Muscle of back (tissue), 11 donors: ENCODE results near the gene ZBTB7B. TPM values are rescaled to one million over a fixed set of nuclear protein-coding genes. Genes with fewer than 3 reads are reported as not detected.
A peak's percentile ranks its signal among the peaks of the same experiment; 100 is the strongest.
"Not testable (repeated sequence)": the region's sequence is repeated elsewhere in the genome, so short reads cannot be mapped to it uniquely, and the experiment has no call there.

Source experiments
- DNase-seq, 3 donors: peaks; one replicate each; pipeline versions ENCODE4 v3.0.0 to v3.0.0-alpha.2; 2013
- polyA plus RNA-seq, 10 donors: library from polyadenylated mRNA; unstranded; fragments of 120-200 nt; gene quantifications; one replicate each; pipeline ENCODE4 v1.2.1, GENCODE V29; 2013; ENCODE audit not compliant: insufficient read length in 10 of 10

The ZBTB7B gene
- polyA plus RNA-seq, 10 donors = 6.2 to 13.1 (median 8.4) TPM

DNA sequence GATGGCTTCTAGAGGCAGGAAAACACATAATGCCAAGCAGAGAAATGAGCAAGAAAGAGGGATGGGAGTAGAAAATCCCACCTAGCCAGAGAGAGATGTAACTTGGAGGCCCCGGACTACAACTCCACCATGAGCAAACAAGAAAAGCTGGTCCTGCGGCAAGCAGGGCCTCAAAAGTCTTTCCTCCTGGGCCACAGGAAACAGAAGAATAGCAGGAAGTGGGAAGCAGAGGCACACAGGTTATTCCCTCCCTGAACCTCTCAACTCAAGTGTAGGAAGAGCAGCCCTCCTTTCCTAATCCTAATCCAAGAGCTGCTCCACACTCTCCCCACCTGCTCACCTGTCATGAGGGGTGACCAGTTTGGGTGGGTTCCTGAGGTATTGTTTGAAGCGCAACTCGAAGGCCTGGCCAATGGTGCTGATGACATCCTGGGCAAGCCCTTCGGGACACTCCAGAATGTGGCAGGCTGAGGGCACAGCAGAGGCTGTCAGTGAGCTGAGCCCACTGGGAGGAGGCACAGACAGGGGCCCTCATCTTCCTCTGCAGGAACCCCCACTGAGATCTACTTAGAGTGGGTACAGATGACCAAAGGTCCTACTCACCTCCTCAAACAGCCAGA is 35.2 kb upstream of the ZBTB7B start:
- no peak for DNase-seq

- no peak for DNase-seq
Observed at GRCh38 chr1:154968731-154969130, 33.9 kb upstream of the ZBTB7B start.

DNA sequence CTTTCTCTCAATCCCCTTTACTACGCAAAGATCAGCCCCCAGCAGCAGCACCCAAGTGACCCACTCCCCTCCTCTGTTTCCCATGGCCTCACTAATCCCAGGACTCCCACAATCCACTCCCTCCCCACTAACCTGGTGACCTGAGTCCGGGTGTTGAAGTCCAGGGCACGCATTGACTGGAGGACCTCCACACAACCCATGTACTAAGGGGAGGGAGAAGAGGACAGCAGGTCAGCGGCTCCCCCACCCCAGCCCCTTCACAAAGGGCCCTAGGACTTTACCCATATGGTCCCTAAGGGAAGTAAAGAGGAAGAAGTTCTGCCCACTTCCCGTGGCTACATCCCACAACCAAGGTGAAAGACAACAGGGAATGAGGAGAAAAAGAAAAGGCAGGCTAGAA is 33.4 kb upstream of the ZBTB7B start:
- no peak for DNase-seq

DNA sequence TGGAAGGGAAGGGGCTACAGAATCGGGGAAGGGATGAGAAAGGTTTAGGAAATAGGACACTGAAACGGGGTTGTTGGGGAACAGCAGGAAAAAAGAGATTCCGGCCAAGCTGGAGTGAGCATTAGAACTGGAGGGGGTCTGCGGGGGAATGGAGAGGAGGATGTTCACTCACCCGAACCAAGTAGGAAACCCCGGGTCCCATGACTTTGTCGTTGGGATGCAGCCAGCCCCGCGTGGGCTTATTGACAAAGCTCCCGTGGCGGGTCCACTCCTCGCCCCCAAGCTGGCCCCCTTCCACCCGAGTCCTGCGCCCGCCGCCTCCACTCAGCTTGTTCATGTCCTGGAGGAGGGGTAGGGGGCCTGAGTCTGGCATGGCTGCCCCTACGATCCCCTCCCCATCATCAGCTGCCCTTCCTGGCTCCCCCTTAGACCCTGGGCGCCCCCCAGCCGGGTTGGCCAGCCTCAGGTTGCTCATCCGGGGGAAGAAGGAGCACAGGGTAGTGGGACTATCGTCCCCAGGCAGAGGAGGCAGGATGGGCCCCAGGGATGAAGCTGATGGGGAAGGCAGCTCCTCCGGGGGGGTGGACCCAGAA is 32.6 kb upstream of the ZBTB7B start:
- peak in 1 of 3 donors; percentile 59 for DNase-seq

GRCh38 chr1:154970631-154971340 is 31.8 kb upstream of the ZBTB7B start, which contains the start of gene SHC1:
TSS of gene SHC1 (minus strand) at chr1:154970747. CDS start at chr1:154970526, 221 bp downstream.
- peak; percentile 96 to 99 (median 97) for DNase-seq

GRCh38 chr1:154971341-154971998 is 31.1 kb upstream of the ZBTB7B start:
- DNase-seq = no peak

- no peak for DNase-seq
Observed at GRCh38 chr1:154972213-154972516, 30.4 kb upstream of the ZBTB7B start.

- DNase-seq = peak in 2 of 3 donors; percentile 61 to 93
Observed at GRCh38 chr1:154972517-154973343, 29.9 kb upstream of the ZBTB7B start.

DNA sequence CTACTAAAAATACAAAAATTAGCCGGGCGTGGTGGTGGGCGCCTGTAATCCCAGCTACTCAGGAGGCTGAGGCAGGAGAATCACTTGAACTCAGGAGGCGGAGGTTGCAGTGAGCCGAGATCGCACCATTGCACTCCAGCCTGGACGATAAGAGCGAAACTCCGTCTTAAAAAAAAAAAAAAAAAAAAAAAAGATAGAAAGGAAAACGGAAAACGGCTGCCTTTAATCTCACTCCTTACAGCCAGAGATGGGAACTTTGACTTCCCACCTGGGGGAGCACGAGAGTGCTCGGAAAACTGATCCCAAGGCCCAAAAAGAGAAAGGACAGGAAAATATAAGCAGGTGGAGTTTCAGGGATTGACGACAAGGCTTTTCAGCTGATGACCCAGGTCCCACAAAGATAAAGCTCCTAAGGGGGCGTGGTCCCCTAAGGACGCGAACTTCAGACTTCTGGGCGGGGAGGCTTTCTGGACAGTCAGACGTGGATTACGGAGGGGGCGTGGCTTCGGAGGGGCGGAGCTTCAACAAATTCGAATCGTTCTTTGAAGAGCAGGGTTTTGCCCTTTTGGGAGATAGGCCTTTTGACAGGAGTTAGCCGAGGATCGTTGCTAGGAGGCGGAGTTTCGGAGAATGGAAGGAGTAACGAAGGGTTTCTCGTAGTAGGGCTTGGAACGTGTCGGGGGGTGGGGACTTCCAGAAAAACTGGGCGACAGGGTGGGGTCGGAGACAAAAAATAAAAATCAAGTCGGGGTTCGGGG is 29.1 kb upstream of the ZBTB7B start:
- DNase-seq = peak; percentile 94 to 97 (median 97)

- peak; percentile 99 to 100 (median 100) for DNase-seq
Observed at GRCh38 chr1:154974102-154974807, 28.3 kb upstream of the ZBTB7B start, which contains the start of gene CKS1B. TSS of gene CKS1B (plus strand) at chr1:154974681. CDS start at chr1:154974746, 65 bp downstream.

- DNase-seq = peak; percentile 97 to 100 (median 98)
Observed at GRCh38 chr1:154974808-154975408, 27.7 kb upstream of the ZBTB7B start.

DNA sequence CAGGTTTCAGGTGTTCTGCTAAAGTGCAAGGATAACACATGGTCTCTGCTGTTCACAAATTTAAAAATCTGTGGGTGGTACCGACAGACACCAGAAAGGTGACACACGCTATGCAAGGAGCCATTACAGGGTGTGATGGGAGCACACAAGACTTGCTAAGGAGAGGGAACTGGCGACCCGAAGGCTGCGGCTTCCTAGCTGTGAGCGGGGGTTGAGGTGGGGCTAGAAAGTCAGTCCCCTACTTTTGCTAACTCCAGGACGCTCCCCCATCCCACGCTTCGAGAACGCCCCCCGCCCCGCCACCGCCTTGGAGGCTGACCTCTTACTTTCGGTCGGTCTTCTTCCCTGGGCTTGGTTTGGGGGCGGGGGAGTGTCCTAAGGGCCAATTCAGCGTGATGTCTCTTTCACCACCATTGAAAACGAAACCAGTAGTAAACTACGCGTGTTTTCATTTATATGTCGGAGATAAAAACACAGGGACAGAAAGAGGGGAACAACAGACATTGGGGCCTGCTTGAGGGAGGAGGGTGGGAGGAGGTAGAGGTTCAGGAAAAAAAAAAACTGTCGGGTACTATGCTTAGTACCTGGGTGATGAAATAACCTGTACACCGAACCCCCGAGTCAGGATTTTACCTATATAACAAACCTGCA is 27.1 kb upstream of the ZBTB7B start:
- DNase-seq = peak in 2 of 3 donors; percentile 62 to 81

DNA sequence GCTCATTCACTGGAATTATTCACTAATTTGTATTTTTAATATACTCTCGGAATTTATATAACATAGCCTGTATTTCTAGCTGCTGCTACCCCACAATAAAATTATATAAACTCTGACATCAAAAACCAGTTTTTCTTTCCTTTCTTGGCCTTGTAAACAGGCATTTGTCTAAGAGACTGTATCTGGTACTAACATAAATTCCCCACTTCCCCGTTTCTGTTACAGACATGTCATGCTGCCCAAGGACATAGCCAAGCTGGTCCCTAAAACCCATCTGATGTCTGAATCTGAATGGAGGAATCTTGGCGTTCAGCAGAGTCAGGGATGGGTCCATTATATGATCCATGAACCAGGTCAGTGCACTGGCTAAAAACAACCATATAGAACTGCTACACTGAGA is 24.8 kb upstream of the ZBTB7B start:
- not testable (repeated sequence) for DNase-seq

DNA sequence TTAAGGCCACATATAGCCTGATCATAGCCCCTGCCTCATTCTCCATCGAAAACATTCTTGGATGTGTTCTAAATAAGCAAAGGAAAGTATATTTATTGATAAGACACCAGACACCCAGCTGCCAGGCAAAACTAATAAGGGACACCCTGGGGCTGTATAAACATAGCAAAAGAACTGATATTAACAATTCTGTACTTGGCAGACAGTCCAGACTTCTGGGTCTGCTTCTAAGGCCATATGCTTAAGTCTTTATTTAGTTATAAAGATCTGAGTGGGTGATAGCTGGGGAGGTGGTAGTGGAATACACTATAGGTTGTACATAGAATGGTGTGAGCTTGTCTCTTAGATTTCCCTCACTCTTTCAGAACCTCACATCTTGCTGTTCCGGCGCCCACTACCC is 24.2 kb upstream of the ZBTB7B start:
- DNase-seq = no peak

GRCh38 chr1:154982341-154982740 is 20.3 kb upstream of the ZBTB7B start:
- no peak for DNase-seq

GRCh38 chr1:154982897-154983648 is 19.5 kb upstream of the ZBTB7B start, which contains the start of gene FLAD1:
TSS of gene FLAD1 (plus strand) at chr1:154983344. CDS start at chr1:154983695, 351 bp downstream.
- DNase-seq = peak; percentile 98 to 100 (median 99)

DNA sequence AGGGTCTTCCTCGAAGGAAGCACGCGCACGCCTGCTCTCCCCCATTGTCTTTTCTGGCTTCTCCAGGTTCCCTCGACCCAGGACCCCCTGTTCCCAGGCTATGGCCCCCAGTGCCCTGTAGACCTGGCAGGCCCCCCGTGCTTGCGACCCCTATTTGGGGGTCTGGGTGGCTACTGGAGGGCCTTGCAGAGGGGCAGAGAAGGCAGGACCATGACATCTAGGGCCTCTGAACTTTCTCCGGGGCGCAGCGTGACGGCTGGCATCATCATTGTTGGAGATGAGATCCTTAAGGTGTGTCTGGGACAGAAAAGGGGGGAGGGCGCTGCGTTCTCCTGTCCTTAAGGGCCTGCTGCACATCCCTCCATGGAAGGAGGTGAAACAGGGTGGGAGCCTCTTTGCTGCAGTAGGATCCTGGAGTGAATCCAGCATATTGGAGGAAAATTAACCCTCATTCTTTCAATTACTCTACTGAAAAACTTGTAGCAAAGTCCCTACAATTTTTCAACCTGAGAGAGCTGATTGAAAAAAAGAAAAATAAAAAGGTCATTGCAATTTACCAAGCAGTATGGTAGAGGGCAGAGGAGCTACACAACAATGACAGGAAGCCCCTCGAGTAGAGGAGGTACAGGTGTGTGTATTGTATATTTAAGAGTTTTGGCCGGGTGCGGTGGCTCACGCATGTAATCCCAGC is 18.7 kb upstream of the ZBTB7B start:
- DNase-seq = no peak

GRCh38 chr1:154986736-154987135 is 15.9 kb upstream of the ZBTB7B start:
- not testable (repeated sequence) for DNase-seq
